GM19372 (cell line): Measurements from ENCODE around the gene OR51V1.

Experiments used
- ATAC-seq: cut with Tn5 transposase; IDR thresholded peaks from one replicate; pipeline ENCODE4 v1.9.1; 2021; ENCODE audit warnings: mild to moderate bottlenecking, low read depth, moderate library complexity; ENCODE audit not compliant: unreplicated experiment

The OR51V1 gene

DNA sequence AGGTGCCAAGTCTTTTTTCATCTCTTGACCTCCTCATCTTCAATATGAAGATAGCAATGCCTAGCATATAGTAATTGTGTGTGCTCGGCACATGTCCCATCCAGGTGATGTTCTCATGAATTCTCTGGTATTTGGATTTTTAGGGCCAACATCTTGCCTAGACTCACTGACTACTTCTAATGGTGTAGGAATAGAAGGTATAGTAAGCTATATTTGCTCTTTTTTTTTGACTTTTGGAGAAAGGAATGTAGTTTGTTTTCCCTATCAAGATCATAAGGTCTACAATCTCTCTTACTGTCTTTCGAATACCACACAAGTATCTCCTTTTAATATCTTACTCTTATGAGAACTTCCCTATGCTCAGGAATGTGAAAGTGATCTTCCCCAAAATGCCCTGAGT lies 30.6 kb upstream of the OR51V1 start:
- no peak for ATAC-seq

DNA sequence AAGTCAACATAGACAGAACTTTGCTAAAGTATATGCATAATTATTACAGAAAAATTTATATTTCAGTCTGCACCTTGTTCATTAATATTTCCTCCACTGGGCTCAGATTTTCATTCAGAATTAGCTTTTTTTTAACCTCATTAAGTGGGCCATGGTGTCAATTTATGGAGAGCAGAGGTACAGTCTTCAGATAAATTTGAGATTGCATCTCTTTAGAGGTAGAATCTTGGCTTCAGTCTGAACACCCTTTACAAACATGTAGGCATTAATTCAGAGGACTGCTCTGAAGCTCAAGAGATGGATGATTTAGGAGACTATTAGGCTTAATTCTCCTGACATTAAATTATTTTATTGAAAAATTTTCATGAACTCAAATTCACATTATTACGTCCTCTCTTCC lies 29.8 kb upstream of the OR51V1 start:
- ATAC-seq, result no peak

DNA sequence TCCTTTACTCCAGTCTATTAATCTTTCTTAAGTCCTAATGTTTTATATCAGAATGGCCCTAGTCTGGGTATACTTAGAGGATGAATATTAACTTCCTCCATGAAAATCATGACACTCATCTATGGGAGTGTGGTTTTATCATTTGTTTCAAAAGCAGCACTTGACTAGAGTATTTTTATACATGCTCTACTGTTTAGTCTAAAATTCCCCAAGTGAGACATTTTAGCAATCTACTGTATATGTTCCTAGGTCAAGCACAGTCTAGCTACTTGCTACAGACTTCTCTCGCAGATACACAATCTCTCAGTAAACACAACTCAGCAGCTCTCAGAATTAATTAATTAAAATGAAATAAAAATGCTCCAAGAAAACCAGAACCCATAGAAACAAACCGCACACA lies 29.3 kb upstream of the OR51V1 start:
- ATAC-seq, result no peak

DNA sequence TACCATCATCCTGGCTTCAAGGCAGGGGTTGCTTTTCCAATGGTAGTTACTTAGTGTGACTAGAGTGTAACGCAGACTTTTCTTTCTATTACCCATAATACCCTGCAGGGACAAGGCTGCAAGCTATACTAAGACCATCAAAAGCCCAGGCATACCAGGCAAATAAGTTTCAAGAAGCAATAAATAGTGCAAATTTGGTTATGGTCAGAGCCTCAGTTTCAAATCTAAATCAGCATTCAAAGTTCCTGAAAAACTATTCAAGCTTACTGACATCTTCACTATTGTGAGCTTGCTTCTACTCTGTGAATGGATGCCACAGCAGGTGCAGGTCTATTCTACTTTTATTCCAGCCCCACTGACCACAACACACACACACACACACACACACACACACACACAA lies 28.9 kb upstream of the OR51V1 start:
- no peak for ATAC-seq

DNA sequence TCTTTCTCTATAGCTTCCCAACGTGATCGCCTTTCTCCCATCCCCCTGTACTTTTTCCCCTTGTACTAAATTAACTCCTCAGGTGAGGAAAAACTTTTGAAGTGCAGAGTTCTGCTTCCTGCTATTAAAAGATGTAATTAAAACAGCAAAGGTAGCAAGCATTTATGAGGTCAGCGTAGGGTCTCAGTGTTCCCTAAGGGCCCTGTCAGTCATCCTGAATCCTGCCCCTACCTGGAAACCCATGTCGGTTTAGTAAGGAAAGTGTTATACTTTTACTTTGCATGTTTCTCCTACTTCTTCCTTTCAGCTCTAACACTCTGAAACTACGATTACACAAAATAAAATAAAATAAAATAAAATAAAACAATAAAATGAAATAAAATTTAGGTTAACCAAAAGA lies 27.6 kb upstream of the OR51V1 start:
- no peak for ATAC-seq

DNA sequence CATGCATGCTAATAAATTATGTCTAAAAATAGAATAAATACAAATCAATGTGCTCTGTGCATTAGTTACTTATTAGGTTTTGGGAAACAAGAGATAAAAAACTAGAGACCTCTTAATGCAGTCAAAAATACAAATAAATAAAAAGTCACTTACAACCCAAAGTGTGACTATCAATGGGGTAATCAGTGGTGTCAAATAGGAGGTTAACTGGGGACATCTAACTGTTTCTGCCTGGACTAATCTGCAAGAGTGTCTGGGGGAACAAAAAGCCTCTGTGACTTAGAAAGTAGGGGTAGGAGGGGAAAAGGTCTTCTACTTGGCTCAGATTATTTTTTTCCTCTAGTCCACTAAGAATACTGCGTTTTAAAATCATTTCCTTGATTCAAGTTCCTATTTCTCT lies 27.2 kb upstream of the OR51V1 start:
- no peak for ATAC-seq

DNA sequence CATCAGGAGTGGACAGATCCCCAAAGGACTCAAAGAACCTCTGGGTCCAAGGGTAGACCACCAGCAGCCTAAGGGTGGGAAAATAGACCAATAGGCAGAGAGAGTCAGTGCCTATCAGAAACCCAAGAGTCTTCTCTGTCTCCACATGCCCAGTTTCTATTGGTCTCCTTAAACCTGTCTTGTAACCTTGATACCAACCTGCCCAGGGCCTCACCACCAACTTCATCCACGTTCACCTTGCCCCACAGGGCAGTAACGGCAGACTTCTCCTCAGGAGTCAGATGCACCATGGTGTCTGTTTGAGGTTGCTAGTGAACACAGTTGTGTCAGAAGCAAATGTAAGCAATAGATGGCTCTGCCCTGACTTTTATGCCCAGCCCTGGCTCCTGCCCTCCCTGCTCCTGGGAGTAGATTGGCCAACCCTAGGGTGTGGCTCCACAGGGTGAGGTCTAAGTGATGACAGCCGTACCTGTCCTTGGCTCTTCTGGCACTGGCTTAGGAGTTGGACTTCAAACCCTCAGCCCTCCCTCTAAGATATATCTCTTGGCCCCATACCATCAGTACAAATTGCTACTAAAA lies 26.3 kb upstream of the OR51V1 start, which contains the start of gene HBB:
Gene HBB, minus strand, starts transcription at position 340 of the 579 bp plus-strand sequence. Its CDS starts 50 bp downstream, at position 290.
- no peak for ATAC-seq

DNA sequence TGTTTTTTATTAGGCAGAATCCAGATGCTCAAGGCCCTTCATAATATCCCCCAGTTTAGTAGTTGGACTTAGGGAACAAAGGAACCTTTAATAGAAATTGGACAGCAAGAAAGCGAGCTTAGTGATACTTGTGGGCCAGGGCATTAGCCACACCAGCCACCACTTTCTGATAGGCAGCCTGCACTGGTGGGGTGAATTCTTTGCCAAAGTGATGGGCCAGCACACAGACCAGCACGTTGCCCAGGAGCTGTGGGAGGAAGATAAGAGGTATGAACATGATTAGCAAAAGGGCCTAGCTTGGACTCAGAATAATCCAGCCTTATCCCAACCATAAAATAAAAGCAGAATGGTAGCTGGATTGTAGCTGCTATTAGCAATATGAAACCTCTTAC lies 25.0 kb upstream of the OR51V1 start:
- no peak for ATAC-seq

DNA sequence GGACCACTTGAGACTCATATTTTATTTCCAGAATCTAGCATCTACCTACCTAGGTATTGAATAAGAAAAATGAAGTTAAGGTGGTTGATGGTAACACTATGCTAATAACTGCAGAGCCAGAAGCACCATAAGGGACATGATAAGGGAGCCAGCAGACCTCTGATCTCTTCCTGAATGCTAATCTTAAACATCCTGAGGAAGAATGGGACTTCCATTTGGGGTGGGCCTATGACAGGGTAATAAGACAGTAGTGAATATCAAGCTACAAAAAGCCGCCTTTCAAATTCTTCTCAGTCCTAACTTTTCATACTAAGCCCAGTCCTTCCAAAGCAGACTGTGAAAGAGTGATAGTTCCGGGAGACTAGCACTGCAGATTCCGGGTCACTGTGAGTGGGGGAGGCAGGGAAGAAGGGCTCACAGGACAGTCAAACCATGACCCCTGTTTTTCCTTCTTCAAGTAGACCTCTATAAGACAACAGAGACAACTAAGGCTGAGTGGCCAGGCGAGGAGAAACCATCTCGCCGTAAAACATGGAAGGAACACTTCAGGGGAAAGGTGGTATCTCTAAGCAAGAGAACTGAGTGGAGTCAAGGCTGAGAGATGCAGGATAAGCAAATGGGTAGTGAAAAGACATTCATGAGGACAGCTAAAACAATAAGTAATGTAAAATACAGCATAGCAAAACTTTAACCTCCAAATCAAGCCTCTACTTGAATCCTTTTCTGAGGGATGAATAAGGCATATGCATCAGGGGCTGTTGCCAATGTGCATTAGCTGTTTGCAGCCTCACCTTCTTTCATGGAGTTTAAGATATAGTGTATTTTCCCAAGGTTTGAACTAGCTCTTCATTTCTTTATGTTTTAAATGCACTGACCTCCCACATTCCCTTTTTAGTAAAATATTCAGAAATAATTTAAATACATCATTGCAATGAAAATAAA lies 24.3 kb upstream of the OR51V1 start:
- no peak for ATAC-seq

DNA sequence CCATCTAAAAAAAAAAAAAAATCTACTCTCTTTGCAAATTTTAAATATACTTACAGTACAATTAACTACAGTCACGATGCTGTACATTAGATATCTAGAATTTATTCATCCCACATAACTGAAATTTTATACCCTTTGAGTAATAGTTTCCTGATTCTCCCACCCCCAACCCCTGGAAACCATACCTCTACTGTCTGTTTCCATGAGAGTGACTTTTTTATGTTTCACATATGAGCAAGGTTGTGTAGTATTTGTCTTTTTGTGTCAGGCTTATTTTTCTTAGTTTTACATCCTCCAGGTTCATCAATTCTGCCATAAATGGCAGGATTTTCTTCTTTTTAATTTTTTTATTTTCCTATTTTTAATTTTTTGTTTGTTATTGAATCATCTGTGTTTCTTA lies 23.2 kb upstream of the OR51V1 start:
- ATAC-seq, result no peak

DNA sequence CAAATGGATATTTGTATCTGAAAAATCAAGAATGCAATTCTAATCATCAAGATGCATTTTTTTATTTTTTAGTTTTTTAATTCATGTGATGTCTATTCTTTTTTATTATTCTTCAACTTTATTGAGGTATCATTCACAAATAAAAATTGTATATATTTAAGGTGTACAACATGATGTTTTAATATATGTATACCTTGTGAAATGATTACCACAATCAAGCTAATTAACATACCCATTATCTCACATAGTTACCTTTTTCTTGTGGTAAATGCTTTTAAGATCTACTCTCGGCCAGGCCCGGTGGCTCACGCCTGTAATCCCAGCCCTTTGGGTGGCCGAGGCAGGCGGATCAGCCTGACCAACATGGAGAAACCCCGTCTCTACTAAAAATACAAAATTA lies 22.7 kb upstream of the OR51V1 start:
- ATAC-seq, result no peak

DNA sequence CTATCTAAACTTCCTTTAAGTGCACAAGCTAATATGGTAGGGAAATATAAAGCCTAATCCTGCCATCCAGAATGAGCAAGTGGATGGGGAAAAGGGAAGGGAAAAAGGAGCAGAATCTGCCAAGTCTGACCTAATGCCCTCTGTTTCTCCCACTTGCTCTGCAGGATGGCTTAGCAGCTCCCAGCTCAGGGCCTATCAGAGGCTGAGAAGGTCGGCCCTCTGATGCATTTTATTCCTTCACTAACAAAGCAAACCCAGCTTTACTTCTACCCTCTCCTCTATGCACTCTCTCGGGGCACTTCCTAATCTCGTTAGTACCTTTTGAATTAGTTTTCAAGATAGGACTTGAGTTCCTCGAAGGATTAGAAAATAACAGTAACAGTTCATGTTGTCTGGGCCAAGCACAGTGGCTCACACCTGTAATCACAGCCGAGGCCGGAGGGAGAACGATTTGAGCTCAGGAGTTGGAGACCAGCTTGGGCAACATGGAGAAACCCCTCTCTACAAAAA lies 9.9 kb upstream of the OR51V1 start:
- no peak for ATAC-seq

DNA sequence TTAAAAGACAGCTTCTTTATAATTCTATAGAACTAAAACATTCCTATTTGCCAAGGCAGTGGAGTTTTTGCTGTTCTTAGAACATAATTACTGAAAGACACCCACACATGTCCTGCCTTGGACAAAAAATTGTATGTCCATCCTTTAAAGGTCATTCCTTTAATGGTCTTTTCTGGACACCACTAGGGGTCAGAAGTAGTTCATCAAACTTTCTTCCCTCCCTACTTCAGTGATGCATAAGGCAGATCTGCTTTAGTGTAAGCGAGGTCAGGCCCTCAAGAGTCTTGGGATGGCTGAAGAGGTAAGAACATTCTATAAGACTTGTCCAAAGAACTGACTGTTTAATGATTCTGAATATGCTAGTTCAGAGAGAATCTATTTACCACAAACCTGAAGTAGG lies 4.3 kb upstream of the OR51V1 start:
- ATAC-seq, result peak; percentile 81

DNA sequence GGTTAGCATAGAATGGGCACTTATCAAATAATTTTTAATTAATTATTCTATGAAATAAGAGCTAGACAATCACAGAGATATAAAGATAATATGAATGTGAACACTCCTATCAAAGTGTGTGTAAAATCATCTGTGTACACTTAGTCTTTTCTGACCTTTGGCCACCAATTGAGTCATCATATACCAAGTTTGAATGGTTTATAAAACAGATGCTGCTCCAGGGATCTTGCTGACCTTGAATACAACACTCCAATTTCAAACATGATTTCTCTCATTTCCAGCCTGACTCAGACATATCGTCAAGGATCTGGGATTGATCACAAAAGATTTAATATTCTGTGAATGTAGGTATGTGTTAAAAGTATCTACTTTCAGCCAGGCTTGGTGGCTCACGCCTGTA lies 2.9 kb upstream of the OR51V1 start:
- no peak for ATAC-seq

DNA sequence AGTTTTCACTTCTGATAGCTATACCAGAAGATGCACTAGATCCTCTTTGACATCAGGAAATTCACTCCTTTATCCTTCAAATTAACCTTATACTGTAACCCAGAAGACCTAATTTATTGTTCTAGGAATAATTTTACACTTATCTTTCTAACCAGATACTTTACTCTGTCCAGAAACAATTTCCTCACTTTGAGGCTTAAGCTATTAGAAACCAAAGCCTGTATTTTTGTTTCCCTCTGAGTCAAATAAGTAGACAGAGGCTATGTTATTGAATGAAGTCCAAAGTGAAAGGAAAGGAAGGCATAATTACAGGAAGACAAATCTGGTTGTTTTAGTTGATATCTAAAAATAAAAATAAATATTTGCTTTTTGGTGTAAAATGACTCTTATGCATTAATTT lies 2.2 kb downstream of the OR51V1 start:
- no peak for ATAC-seq

DNA sequence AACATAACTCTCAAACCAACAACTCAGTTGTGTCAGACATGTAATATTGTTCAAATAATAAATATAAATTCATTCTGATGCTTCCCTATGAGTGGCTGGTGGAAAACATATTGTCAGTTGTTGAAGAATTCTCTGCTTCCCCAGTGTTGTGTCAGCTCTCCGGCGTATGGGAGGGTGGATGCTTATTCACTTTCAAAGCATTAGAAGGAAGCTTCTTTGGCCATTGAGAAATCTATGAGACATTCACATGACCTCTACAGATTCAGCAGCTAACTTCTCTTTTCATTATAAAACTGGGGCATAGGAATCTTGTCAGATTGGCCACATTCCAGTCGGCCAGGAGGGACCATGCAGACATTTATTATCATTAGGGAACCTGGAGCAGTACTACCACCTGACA lies 2.9 kb downstream of the OR51V1 start:
- ATAC-seq, result no peak

DNA sequence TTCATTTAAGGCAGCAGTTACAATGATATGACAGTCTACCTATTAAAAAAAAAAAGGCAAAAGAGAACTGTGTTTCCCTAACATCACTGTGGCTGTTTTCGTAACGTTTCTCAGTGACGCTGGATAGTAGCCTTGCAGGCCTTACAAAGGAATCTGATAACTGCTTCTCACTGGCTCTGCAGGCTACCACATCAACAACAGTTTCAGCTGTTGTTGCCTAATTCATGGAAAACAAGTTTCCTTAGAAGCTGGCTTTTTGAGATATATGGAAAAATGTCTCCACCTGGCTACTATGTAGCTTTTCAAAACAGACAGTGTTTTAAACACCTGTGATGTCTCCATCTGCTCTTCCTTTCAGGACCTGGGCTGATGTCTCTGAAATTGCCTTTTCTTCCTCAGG lies 3.8 kb downstream of the OR51V1 start:
- ATAC-seq, result no peak

DNA sequence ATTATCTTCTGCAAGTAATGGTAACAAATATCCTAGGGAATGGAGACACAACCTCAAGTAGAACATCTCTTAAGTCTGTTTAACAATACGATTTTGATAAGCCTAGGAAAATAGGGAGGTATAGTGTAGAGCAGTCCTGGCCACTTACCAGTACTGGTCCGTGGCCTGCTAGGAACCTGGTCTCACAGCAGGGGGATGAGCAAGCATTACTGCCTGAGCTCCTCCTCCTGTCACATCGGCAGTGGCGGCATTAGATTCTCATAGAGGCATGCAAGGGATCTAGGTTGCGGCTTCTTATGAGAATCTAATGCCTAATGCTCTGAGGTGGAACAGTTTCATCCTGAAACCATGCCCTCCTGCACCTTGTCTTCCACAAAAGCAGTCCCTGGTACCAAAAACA lies 4.4 kb downstream of the OR51V1 start:
- ATAC-seq, result no peak

DNA sequence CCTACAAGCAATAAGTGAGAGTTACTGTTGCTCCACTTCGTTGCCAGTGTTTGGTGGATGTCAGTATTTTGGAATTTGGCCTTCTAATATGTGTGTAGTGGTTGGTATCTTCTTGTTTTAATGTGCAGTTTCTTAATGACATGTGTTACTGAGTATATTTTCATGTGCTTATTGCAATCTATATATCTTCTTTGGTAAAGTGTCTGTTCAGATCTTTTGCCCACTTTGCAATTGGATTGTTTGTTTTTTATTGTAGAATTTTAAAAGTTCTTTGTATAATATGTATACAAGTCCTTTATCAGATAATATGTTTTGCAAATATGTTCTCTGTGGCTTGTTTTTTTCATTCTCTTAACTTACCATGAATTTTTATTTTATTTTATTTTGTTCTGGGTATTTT lies 7.7 kb downstream of the OR51V1 start:
- ATAC-seq, result no peak

DNA sequence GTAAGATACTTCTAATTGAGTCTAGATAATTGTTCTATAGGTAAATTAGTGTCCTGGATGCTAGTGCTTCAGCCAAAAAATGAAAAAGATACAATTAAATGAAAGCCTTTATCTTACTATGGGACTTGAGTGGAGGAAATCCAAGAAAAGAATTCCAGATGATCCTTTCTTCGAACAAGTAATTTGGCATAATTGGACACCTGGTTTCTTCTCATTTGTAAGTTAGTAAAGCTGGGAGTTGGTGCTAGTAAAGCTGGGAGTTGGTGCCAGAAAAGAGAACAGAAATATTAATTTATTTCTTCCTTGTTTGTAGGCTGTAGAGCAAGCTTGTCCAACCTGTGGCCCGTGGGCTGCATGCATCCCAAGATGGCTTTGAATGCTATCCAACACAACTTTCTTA lies 12.3 kb downstream of the OR51V1 start:
- no peak for ATAC-seq

DNA sequence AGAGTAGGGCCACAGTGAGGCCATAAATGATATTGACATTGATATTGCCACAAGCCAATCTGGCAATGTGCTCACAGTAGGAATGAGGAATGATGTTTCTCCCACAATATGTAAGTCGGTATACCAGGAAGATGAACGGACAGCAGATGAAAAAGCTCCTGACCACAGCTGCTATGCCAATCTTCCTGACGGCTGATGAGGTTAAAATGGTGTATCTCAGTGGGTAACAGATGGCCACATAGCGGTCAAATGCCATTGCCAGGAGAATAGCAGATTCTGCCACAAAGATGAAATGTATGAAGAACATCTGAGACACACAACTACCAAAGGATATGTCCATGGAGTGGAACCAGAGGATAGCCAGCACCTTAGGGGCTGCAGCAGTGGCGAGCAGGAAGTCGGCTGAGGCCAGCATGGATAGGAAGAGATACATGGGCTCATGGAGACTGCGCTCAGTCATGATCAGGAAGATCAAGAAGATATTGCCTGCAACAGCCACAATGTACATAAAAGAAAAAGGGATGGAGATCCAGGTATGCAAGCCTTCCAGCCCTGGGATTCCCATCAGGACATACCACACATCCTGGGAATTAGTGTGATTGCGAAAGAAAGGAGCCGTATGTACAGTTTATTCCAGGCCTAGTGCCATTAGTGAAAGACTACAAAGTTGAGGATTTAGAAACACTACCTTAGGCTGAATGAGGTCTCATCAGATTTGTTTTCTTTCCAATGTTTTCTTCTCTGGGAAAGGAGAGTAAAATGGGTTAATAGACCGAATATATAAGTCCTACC lies 22.2 kb downstream of the OR51V1 start:
- ATAC-seq, result no peak
